Kidney epithelial cell (primary cell): ENCODE results near the gene TTC39C. TPM values are rescaled to one million over a fixed set of nuclear protein-coding genes. Genes with fewer than 3 reads are reported as not detected.
"Not testable (repeated sequence)": the region's sequence is repeated elsewhere in the genome, so short reads cannot be mapped to it uniquely, and the experiment has no call there.

Source experiments
- DNase-seq: peaks from one replicate; pipeline ENCODE4 v3.0.0-alpha.2; 2010; ENCODE audit warnings: low read depth
- H3K27me3 ChIP-seq: 2 replicates; pipeline ENCODE4 v1.6.0; 2011; ENCODE audit warnings: low read length; ENCODE audit not compliant: control insufficient read depth, insufficient read depth
- H3K36me3 ChIP-seq: 2 replicates; pipeline ENCODE4 v1.5.1; 2011; ENCODE audit warnings: low read length; ENCODE audit not compliant: control insufficient read depth, insufficient read depth
- H3K4me3 ChIP-seq: 2 replicates; pipeline ENCODE4 v1.5.1; 2011; ENCODE audit warnings: low read depth, mild to moderate bottlenecking, control low read depth, low read length
- CTCF ChIP-seq: IDR thresholded peaks from 2 replicates; pipeline ENCODE4 v1.5.1; 2011; ENCODE audit warnings: mild to moderate bottlenecking, moderate library complexity, low read length, control low read depth, inconsistent platforms; ENCODE audit not compliant: insufficient read depth, poor library complexity, severe bottlenecking
- total RNA-seq: library from RNA; depleted of rRNA; stranded (reverse); fragments of >200 nt; gene quantifications from 2 replicates; pipeline ENCODE4 v1.2.3, GENCODE V29; 2015

Gene TTC39C
- total RNA-seq, 1 donor from 2014 or later: 20.5 TPM

GRCh38 chr18:24026457-24026856 is 11.9 kb downstream of the TTC39C start:
- DNase-seq: no peak
- Histone ChIP-seq H3K27me3 (no peaks in the 10 kb centered on the region), H3K4me3 (no peak overlapping the region), H3K36me3 (no peaks in the 10 kb centered on the region)
- TF ChIP-seq CTCF: no peak

GRCh38 chr18:24027156-24027827 is 12.7 kb downstream of the TTC39C start:
- no peaks in the 10 kb centered on the region for H3K27me3 ChIP-seq
- no peak overlapping the region for H3K4me3 ChIP-seq
- no peaks in the 10 kb centered on the region for H3K36me3 ChIP-seq
- no peak for TF ChIP-seq CTCF
- no peak for DNase-seq

- not testable (repeated sequence) for H3K36me3 ChIP-seq, DNase-seq, H3K27me3 ChIP-seq, H3K4me3 ChIP-seq
Observed at GRCh38 chr18:24028946-24029345, 14.4 kb downstream of the TTC39C start.

GRCh38 chr18:24031318-24031717 is 16.8 kb downstream of the TTC39C start:
- no peak overlapping the region for H3K4me3 ChIP-seq
- H3K36me3 ChIP-seq: no peaks in the 10 kb centered on the region
- no peak for DNase-seq
- no peak for TF ChIP-seq CTCF
- H3K27me3 ChIP-seq: no peaks in the 10 kb centered on the region

- H3K27me3 ChIP-seq: no peaks in the 10 kb centered on the region
- H3K36me3 ChIP-seq: no peaks in the 10 kb centered on the region
- H3K4me3 ChIP-seq: no peak overlapping the region
- DNase-seq: no peak
- TF ChIP-seq CTCF: no peak
Observed at GRCh38 chr18:24031916-24032315, 17.4 kb downstream of the TTC39C start.

GRCh38 chr18:24033641-24034412 is 19.3 kb downstream of the TTC39C start:
- no peaks in the 10 kb centered on the region for H3K36me3 ChIP-seq
- DNase-seq: no peak
- TF ChIP-seq CTCF: no peak
- H3K27me3 ChIP-seq: no peaks in the 10 kb centered on the region
- no peak overlapping the region for H3K4me3 ChIP-seq
